Natural killer cell (primary cell): ENCODE measurements around the gene PIP5K1B. TPM values are rescaled to one million over a fixed set of nuclear protein-coding genes. Genes with fewer than 3 reads are reported as not detected.

ENCODE experiments used
- ATAC-seq, 3 donors: fragments of 150-1000 bp in 2 of 3; fragments of 200-7000 bp in 1 of 3; cut with Tn5 transposase; 1 replicate in 1 of 3; 2 replicates in 2 of 3; pipeline ENCODE4 v1.10.0; 2021; ENCODE audit warnings: mild to moderate bottlenecking in 2 of 3, moderate library complexity in 2 of 3
- DNase-seq, 2 donors: peaks; one replicate each; pipeline versions ENCODE4 v3.0.0 to v3.0.0-alpha.2; 2013 to 2021; ENCODE audit warnings: mixed read lengths in 1 of 2
- H3K27ac ChIP-seq: one replicate; pipeline ENCODE4 v1.5.1; 2013; ENCODE audit warnings: mild to moderate bottlenecking, low read length
- H3K27me3 ChIP-seq: one replicate; pipeline ENCODE4 v1.6.1; 2013; ENCODE audit warnings: low read length; ENCODE audit not compliant: control insufficient read depth, insufficient read depth
- H3K36me3 ChIP-seq: one replicate; pipeline ENCODE4 v1.6.1; 2013; ENCODE audit warnings: low read length; ENCODE audit not compliant: control insufficient read depth, insufficient read depth
- H3K4me1 ChIP-seq: one replicate; pipeline ENCODE4 v1.6.1; 2013; ENCODE audit warnings: low read length; ENCODE audit not compliant: control insufficient read depth, insufficient read depth
- H3K4me3 ChIP-seq: one replicate; pipeline ENCODE4 v1.5.1; 2013; ENCODE audit warnings: low read length
- H3K9me3 ChIP-seq: one replicate; pipeline ENCODE4 v1.6.1; 2013; ENCODE audit warnings: low read length; ENCODE audit not compliant: control insufficient read depth, insufficient read depth
- H3K27ac Mint-ChIP-seq, 2 donors: one replicate each; pipeline ENCODE4 v1.8.0; 2022; ENCODE audit warnings: mild to moderate bottlenecking in 2 of 2, mixed read lengths in 2 of 2, moderate library complexity in 1 of 2
- H3K27me3 Mint-ChIP-seq, 2 donors: one replicate each; pipeline ENCODE4 v1.8.0; 2022; ENCODE audit warnings: low read depth in 2 of 2, mixed read lengths in 2 of 2
- H3K36me3 Mint-ChIP-seq: one replicate; pipeline ENCODE4 v1.8.0; 2022; ENCODE audit warnings: mixed read lengths
- H3K4me1 Mint-ChIP-seq, 2 donors: one replicate each; pipeline ENCODE4 v1.8.0; 2022; ENCODE audit warnings: mixed read lengths in 2 of 2
- H3K4me3 Mint-ChIP-seq: one replicate; pipeline ENCODE4 v1.8.0; 2022; ENCODE audit warnings: mild to moderate bottlenecking, moderate library complexity, mixed read lengths
- H3K9me3 Mint-ChIP-seq, 2 donors: one replicate each; pipeline ENCODE4 v1.8.0; 2022; ENCODE audit warnings: mixed read lengths in 2 of 2
- WGBS: methylation state at CpG from one replicate; pipeline ENCODE4 v1.1.7; 2013; ENCODE audit warnings: missing lambda C conversion rate; ENCODE audit not compliant: insufficient coverage; 5-methylcytosine and 5-hydroxymethylcytosine counted together
- intact Hi-C: fragments of 100-400 bp; cut with micrococcal nuclease; formaldehyde crosslinking; loops from one replicate; pipeline ENCODE4 v1.14.2; 2022
- total RNA-seq, 4 donors: library from RNA; stranded (reverse); fragments of 120-200 nt in 1 of 4; gene quantifications; one replicate each; pipeline versions ENCODE4 v1.2.3 to v1.2.4, GENCODE V29; 2013 to 2022
- TF ChIP-seq, protein P1 (sequence below): fragments of 200-600 bp; IDR thresholded peaks from one replicate; pipeline ENCODE4 v1.8.0; 2022; ENCODE audit warnings: antibody characterized with exemption

The PIP5K1B gene
- total RNA-seq, 3 donors from 2014 or later (not counting 1 experiment from before 2014, with no cell fraction given) = 0.73 to 3.4 (median 1.3) TPM

- Histone ChIP-seq H3K27me3 (no peaks in the 10 kb centered on the region), H3K36me3 (no peaks in the 10 kb centered on the region), H3K9me3 (no peaks in the 10 kb centered on the region), H3K4me3 (peak overlapping the region; percentile 75), H3K4me1 (peaks cover 17% of the 10 kb centered on the region), H3K27ac (peak overlapping the region; percentile 97)
- H3K27ac Mint-ChIP-seq = no peak overlapping the region
- intact Hi-C loops = loop anchor here (10.0 kb wide), 1 partner anchor 254 kb away; the partner anchor contains the start of gene FXN
- peaks cover 0 to 4% of the 10 kb centered on the region in 2 donors for H3K4me1 Mint-ChIP-seq
- H3K36me3 Mint-ChIP-seq = no peaks in the 10 kb centered on the region
- TF ChIP-seq, protein P1, sequence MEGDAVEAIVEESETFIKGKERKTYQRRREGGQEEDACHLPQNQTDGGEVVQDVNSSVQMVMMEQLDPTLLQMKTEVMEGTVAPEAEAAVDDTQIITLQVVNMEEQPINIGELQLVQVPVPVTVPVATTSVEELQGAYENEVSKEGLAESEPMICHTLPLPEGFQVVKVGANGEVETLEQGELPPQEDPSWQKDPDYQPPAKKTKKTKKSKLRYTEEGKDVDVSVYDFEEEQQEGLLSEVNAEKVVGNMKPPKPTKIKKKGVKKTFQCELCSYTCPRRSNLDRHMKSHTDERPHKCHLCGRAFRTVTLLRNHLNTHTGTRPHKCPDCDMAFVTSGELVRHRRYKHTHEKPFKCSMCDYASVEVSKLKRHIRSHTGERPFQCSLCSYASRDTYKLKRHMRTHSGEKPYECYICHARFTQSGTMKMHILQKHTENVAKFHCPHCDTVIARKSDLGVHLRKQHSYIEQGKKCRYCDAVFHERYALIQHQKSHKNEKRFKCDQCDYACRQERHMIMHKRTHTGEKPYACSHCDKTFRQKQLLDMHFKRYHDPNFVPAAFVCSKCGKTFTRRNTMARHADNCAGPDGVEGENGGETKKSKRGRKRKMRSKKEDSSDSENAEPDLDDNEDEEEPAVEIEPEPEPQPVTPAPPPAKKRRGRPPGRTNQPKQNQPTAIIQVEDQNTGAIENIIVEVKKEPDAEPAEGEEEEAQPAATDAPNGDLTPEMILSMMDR = peak; percentile 18
- no peak for DNase-seq
- no peak for ATAC-seq
- WGBS = 1% methylated on average over 19 of the region's 19 CpGs
- no peaks in the 10 kb centered on the region for H3K9me3 Mint-ChIP-seq
- peaks cover 0 to under 1% of the 10 kb centered on the region in 2 donors for H3K27me3 Mint-ChIP-seq
- H3K4me3 Mint-ChIP-seq = no peak overlapping the region
Observed at GRCh38 chr9:68780380-68780712, 75.3 kb downstream of the PIP5K1B start.

GRCh38 chr9:68780720-68781119 is 75.7 kb downstream of the PIP5K1B start:
- Mint-ChIP-seq H3K27ac (no peak overlapping the region), H3K9me3 (no peaks in the 10 kb centered on the region), H3K4me1 (peaks cover 3 to 4% of the 10 kb centered on the region in 2 donors), H3K4me3 (no peak overlapping the region), H3K36me3 (no peaks in the 10 kb centered on the region), H3K27me3 (no peaks in the 10 kb centered on the region)
- Histone ChIP-seq H3K4me1 (peaks cover 17% of the 10 kb centered on the region), H3K27me3 (no peaks in the 10 kb centered on the region), H3K4me3 (peak overlapping the region; percentile 75), H3K27ac (peak overlapping the region; percentile 97), H3K36me3 (no peaks in the 10 kb centered on the region), H3K9me3 (no peaks in the 10 kb centered on the region)
- TF ChIP-seq, protein P1 = no peak
- intact Hi-C loops = loop anchor here (10.0 kb wide), 1 partner anchor 254 kb away; the partner anchor contains the start of gene FXN
- peak in 1 of 2 donors; percentile 37 for DNase-seq
- no peak for ATAC-seq
- 46% methylated on average over 6 of the region's 7 CpGs for WGBS

GRCh38 chr9:68781928-68782327 is 76.9 kb downstream of the PIP5K1B start:
- H3K4me3 Mint-ChIP-seq = peak overlapping the region; percentile 9
- no peak for ATAC-seq

More at GRCh38 chr9:68781928-68782327, 76.9 kb downstream of the PIP5K1B start:
- Histone ChIP-seq H3K9me3 (no peaks in the 10 kb centered on the region), H3K27me3 (no peaks in the 10 kb centered on the region), H3K4me1 (peaks cover 17% of the 10 kb centered on the region), H3K27ac (no peak overlapping the region), H3K36me3 (peaks cover 4% of the 10 kb centered on the region), H3K4me3 (no peak overlapping the region)
- no peaks in the 10 kb centered on the region for H3K27me3 Mint-ChIP-seq
- no peaks in the 10 kb centered on the region for H3K9me3 Mint-ChIP-seq
- intact Hi-C loops = loop anchor here (10.0 kb wide), 1 partner anchor 253 kb away; the partner anchor contains the start of gene FXN
- TF ChIP-seq, protein P1 = no peak
- peaks cover 4 to 7% of the 10 kb centered on the region in 2 donors for H3K4me1 Mint-ChIP-seq
- no peaks in the 10 kb centered on the region for H3K36me3 Mint-ChIP-seq
- DNase-seq = no peak
- no peak overlapping the region for H3K27ac Mint-ChIP-seq
